DND-41 (cell line): Measurements from ENCODE around the gene BMP7.

Experiments
- ATAC-seq: fragments of 200-7000 bp; cut with Tn5 transposase; 3 replicates; pipeline ENCODE4 v1.9.1; 2021; ENCODE audit warnings: low read depth; ENCODE audit not compliant: insufficient read depth
- DNase-seq: peaks from one replicate; pipeline ENCODE4 v3.0.0-alpha.2; 2020
- H2AFZ ChIP-seq: 2 replicates; pipeline ENCODE4 v1.6.0; 2012; ENCODE audit warnings: low read depth, low read length
- H3K27ac ChIP-seq: 2 replicates; pipeline ENCODE4 v1.5.1; 2012; ENCODE audit warnings: low read length, inconsistent platforms
- H3K27me3 ChIP-seq: fragments of 200-600 bp; sonication (generic); 2 replicates; pipeline ENCODE4 v1.6.0; 2012; ENCODE audit warnings: low read length, mild to moderate bottlenecking, inconsistent platforms; ENCODE audit not compliant: insufficient read depth, poor library complexity
- H3K36me3 ChIP-seq: 2 replicates; pipeline ENCODE4 v1.5.1; 2012; ENCODE audit warnings: low read length, inconsistent platforms; ENCODE audit not compliant: insufficient read depth
- H3K4me1 ChIP-seq: 2 replicates; pipeline ENCODE4 v1.5.1; 2012; ENCODE audit warnings: mild to moderate bottlenecking, low read length; ENCODE audit not compliant: insufficient read depth
- H3K4me2 ChIP-seq: 2 replicates; pipeline ENCODE4 v1.6.0; 2012; ENCODE audit warnings: mild to moderate bottlenecking, moderate library complexity, low read length, inconsistent platforms; ENCODE audit not compliant: insufficient read depth
- H3K4me3 ChIP-seq, 2 experiments: fragments of 200-600 bp in 1 of 2; shearing (Covaris generic) in 1 of 2; 2 replicates each; pipeline ENCODE4 v1.5.1; 2012 to 2016; ENCODE audit warnings: inconsistent platforms in 2 of 2, low read length in 2 of 2, mild to moderate bottlenecking in 2 of 2, low read depth in 1 of 2, moderate library complexity in 1 of 2
- H3K79me2 ChIP-seq: 2 replicates; pipeline ENCODE4 v1.6.0; 2012; ENCODE audit warnings: low read length, inconsistent platforms; ENCODE audit not compliant: insufficient read depth
- H3K9ac ChIP-seq: 2 replicates; pipeline ENCODE4 v1.6.0; 2012; ENCODE audit warnings: low read depth, mild to moderate bottlenecking, inconsistent platforms, low read length, moderate library complexity
- H3K9me3 ChIP-seq: 2 replicates; pipeline ENCODE4 v1.5.1; 2012; ENCODE audit warnings: low read length, moderate library complexity, mild to moderate bottlenecking, inconsistent platforms; ENCODE audit not compliant: insufficient read depth, severe bottlenecking
- H4K20me1 ChIP-seq: 2 replicates; pipeline ENCODE4 v1.6.0; 2012; ENCODE audit warnings: low read length; ENCODE audit not compliant: insufficient read depth
- CTCF ChIP-seq: IDR thresholded peaks from 2 replicates; pipeline ENCODE4 v1.5.1; 2012; ENCODE audit warnings: borderline replicate concordance, low read length, moderate library complexity, mild to moderate bottlenecking; ENCODE audit not compliant: poor library complexity, severe bottlenecking; ENCODE audit errors: extremely low read depth
- EZH2 ChIP-seq: IDR thresholded peaks from 3 replicates; pipeline ENCODE4 v1.6.1; 2012; ENCODE audit warnings: borderline replicate concordance, low read depth, mild to moderate bottlenecking, moderate library complexity, low read length, inconsistent platforms; ENCODE audit not compliant: severe bottlenecking

The BMP7 gene

GRCh38 chr20:57157106-57157691 lies 109.2 kb downstream of the BMP7 start:
- ATAC-seq (no peak), DNase-seq (no peak)
- no peaks in the 10 kb centered on the region for H3K36me3 ChIP-seq
- H3K4me3 ChIP-seq: no peak overlapping the region
- H3K9me3 ChIP-seq: no peaks in the 10 kb centered on the region
- no peak overlapping the region for H2AFZ ChIP-seq
- no peak overlapping the region for H3K9ac ChIP-seq
- peaks cover 3% of the 10 kb centered on the region for H3K27me3 ChIP-seq
- H3K27ac ChIP-seq: no peak overlapping the region
- no peak overlapping the region for H3K4me2 ChIP-seq
- H4K20me1 ChIP-seq: no peaks in the 10 kb centered on the region
- H3K79me2 ChIP-seq: no peaks in the 10 kb centered on the region
- H3K4me1 ChIP-seq: no peaks in the 10 kb centered on the region
- no peak for TF ChIP-seq EZH2
- no peak for TF ChIP-seq CTCF

- H3K4me3 ChIP-seq: no peak overlapping the region
These were observed 110.3 kb downstream of the BMP7 start for GRCh38 chr20:57156011-57156729.

GRCh38 chr20:57155415-57155814 lies 111.0 kb downstream of the BMP7 start:
- TF ChIP-seq EZH2 (no peak), CTCF (no peak)
- Histone ChIP-seq H3K27me3 (peaks cover 3% of the 10 kb centered on the region), H3K4me2 (no peak overlapping the region), H3K4me3 (no peak overlapping the region), H4K20me1 (no peaks in the 10 kb centered on the region), H2AFZ (no peak overlapping the region), H3K4me1 (no peaks in the 10 kb centered on the region), H3K36me3 (no peaks in the 10 kb centered on the region), H3K79me2 (no peaks in the 10 kb centered on the region), H3K9ac (no peak overlapping the region), H3K27ac (no peak overlapping the region), H3K9me3 (no peaks in the 10 kb centered on the region)
- no peak for ATAC-seq
- DNase-seq: no peak

More at GRCh38 chr20:57156011-57156729, 110.3 kb downstream of the BMP7 start:
- no peak for DNase-seq
- no peaks in the 10 kb centered on the region for H3K36me3 ChIP-seq
- no peaks in the 10 kb centered on the region for H4K20me1 ChIP-seq
- peaks cover 3% of the 10 kb centered on the region for H3K27me3 ChIP-seq
- no peaks in the 10 kb centered on the region for H3K9me3 ChIP-seq
- H3K79me2 ChIP-seq: no peaks in the 10 kb centered on the region
- H2AFZ ChIP-seq: no peak overlapping the region
- H3K9ac ChIP-seq: no peak overlapping the region
- no peak overlapping the region for H3K4me2 ChIP-seq
- no peaks in the 10 kb centered on the region for H3K4me1 ChIP-seq
- H3K27ac ChIP-seq: no peak overlapping the region
- no peak for TF ChIP-seq CTCF
- TF ChIP-seq EZH2: no peak
- ATAC-seq: no peak
